Activated CD4-positive, alpha-beta T cell treated with anti-CD3 and anti-CD28 coated beads for 36 hours (primary cell): ENCODE measurements around the gene TDO2. TPM values are rescaled to one million over a fixed set of nuclear protein-coding genes. Genes with fewer than 3 reads are reported as not detected.

Source experiments
- ATAC-seq: fragments of 200-7000 bp; cut with Tn5 transposase; one replicate; pipeline ENCODE4 v1.10.0; 2021; ENCODE audit warnings: mild to moderate bottlenecking, moderate library complexity
- CTCF ChIA-PET: fragments of 350-600 bp; sonication (Branson Sonifier 250); formaldehyde crosslinking; loops from one replicate; lab custom pipeline; 2021; ENCODE audit warnings: antibody characterized with exemption; lab: Charles Lee
- POLR2A ChIA-PET: fragments of 350-600 bp; sonication (Branson Sonifier 250); formaldehyde crosslinking; loops from one replicate; lab custom pipeline; 2021; ENCODE audit warnings: antibody characterized with exemption, inconsistent platforms; lab: Charles Lee
- DNase-seq: peaks from one replicate; pipeline ENCODE4 v3.0.0-alpha.2; 2020
- H3K27ac Mint-ChIP-seq: one replicate; pipeline ENCODE4 v1.8.0; 2021; ENCODE audit warnings: mixed read lengths
- H3K27me3 Mint-ChIP-seq: one replicate; pipeline ENCODE4 v1.8.0; 2021; ENCODE audit warnings: mixed read lengths
- H3K36me3 Mint-ChIP-seq: one replicate; pipeline ENCODE4 v1.8.0; 2021; ENCODE audit warnings: low read depth, mixed read lengths
- H3K4me1 Mint-ChIP-seq: one replicate; pipeline ENCODE4 v1.8.0; 2021; ENCODE audit warnings: mixed read lengths
- H3K4me3 Mint-ChIP-seq: one replicate; pipeline ENCODE4 v1.8.0; 2021; ENCODE audit warnings: mild to moderate bottlenecking, moderate library complexity, mixed read lengths
- H3K9me3 Mint-ChIP-seq: one replicate; pipeline ENCODE4 v1.8.0; 2021; ENCODE audit warnings: low read depth, mixed read lengths
- intact Hi-C, 2 experiments: fragments of 100-400 bp; cut with DNase I in 1 of 2; cut with micrococcal nuclease in 1 of 2; formaldehyde crosslinking; loops; one replicate each; pipeline versions ENCODE4 v1.14.2 to v1.15.1; 2022 to 2024; cut with DNase I, micrococcal nuclease
- total RNA-seq, 2 experiments: library from RNA; stranded (reverse); gene quantifications; one replicate each; pipeline ENCODE4 v1.2.3, GENCODE V29; 2021

Gene TDO2
- total RNA-seq, 2 experiments from 2014 or later: not detected

DNA sequence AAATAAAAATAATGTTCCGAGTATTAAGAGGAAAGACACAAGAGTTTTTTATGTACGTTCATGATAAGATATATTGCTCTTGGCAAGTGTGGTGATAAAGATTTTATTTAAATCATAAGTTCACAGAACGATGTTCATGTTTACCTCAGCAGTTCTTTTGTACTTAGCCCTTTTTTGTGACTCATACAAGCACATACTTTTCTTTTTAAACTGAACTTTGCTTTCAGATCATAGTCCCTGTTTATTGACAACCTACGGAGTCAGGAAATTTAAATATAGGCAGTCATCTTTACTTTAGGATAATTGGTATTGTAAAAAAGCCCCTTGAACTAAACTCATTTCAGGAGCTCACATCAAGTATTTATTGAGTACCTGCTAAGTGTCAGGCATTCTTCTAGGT, 51.4 kb downstream of the TDO2 start:
- no peak overlapping the region for H3K4me3 Mint-ChIP-seq
- ATAC-seq (no peak), DNase-seq (no peak)
- H3K36me3 Mint-ChIP-seq: peaks cover 2% of the 10 kb centered on the region
- ChIA-PET POLR2A (no interaction called here), CTCF (interaction anchor here (1.5 kb wide), 1 partner anchor 145 kb away, joined by 6 read pairs; no protein-coding TSS in a partner anchor)
- peaks cover 11% of the 10 kb centered on the region for H3K4me1 Mint-ChIP-seq
- intact Hi-C loops: loop anchor here (5.0 to 10.0 kb wide), 3 partner anchors 1090 to 1403 kb away; partner anchors contain the start of gene PLRG1 (in 1 of the 2)
- no peak overlapping the region for H3K27ac Mint-ChIP-seq
- H3K9me3 Mint-ChIP-seq: no peaks in the 10 kb centered on the region
- peaks cover 9% of the 10 kb centered on the region for H3K27me3 Mint-ChIP-seq

- CTCF ChIA-PET: interaction anchor here (1.5 kb wide), 1 partner anchor 146 kb away, joined by 6 read pairs; no protein-coding TSS in a partner anchor
- POLR2A ChIA-PET: no interaction called here
Measured at GRCh38 chr4:155956461-155956860, 53.0 kb downstream of the TDO2 start.

DNA sequence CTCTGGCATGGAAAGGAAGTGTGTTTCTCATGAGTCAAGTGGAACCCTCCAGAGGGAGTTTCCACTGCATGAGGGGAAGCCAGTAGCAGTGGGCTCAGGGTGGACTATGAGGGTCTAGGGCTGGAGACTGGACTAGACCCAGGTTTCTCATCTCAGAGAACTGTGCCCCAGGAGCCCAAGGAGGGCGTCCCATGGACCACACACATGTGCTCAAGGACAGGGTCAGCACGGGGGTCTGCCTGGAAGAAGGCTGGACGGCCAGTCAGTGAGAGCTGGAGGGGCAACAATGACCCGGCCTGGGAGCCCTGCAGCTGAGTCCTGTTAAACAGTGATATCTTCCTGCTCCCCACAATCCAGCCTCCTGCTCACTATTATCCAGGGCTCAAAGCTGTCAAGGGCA, 55.9 kb downstream of the TDO2 start:
- DNase-seq (no peak), ATAC-seq (no peak)
- H3K4me1 Mint-ChIP-seq: peaks cover 7% of the 10 kb centered on the region
- peaks cover 14% of the 10 kb centered on the region for H3K27me3 Mint-ChIP-seq
- H3K4me3 Mint-ChIP-seq: no peak overlapping the region
- CTCF ChIA-PET: interaction anchor here (0.7 kb wide), 1 partner anchor 723 kb away, joined by 3 read pairs; no protein-coding TSS in a partner anchor
- H3K9me3 Mint-ChIP-seq: no peaks in the 10 kb centered on the region
- intact Hi-C loops: loop anchor here in 1 of 2 experiments (10.0 kb wide), 2 partner anchors 1085 to 1245 kb away; no protein-coding TSS in a partner anchor
- POLR2A ChIA-PET: no interaction called here
- H3K36me3 Mint-ChIP-seq: peaks cover 2% of the 10 kb centered on the region
- no peak overlapping the region for H3K27ac Mint-ChIP-seq

More at GRCh38 chr4:155956461-155956860, 53.0 kb downstream of the TDO2 start:
- Mint-ChIP-seq H3K9me3 (no peaks in the 10 kb centered on the region), H3K27me3 (peaks cover 14% of the 10 kb centered on the region), H3K36me3 (peaks cover 2% of the 10 kb centered on the region), H3K4me3 (no peak overlapping the region), H3K27ac (no peak overlapping the region), H3K4me1 (peaks cover 11% of the 10 kb centered on the region)
- intact Hi-C loops: loop anchor here in 1 of 2 experiments (10.0 kb wide), 2 partner anchors 1088 to 1248 kb away; no protein-coding TSS in a partner anchor
- DNase-seq (no peak), ATAC-seq (no peak)

GRCh38 chr4:155960522-155960921, 57.0 kb downstream of the TDO2 start:
- peaks cover 2% of the 10 kb centered on the region for H3K36me3 Mint-ChIP-seq
- DNase-seq (no peak), ATAC-seq (no peak)
- H3K4me3 Mint-ChIP-seq: no peak overlapping the region
- H3K27me3 Mint-ChIP-seq: peaks cover 14% of the 10 kb centered on the region
- intact Hi-C loops: no loop called here
- no peak overlapping the region for H3K27ac Mint-ChIP-seq
- peaks cover 8% of the 10 kb centered on the region for H3K4me1 Mint-ChIP-seq
- ChIA-PET POLR2A (no interaction called here), CTCF (no interaction called here)
- H3K9me3 Mint-ChIP-seq: no peaks in the 10 kb centered on the region

- CTCF ChIA-PET: interaction anchor here (0.7 kb wide), 1 partner anchor 8 kb away, joined by 4 read pairs; the partner anchor contains the start of gene CTSO
- ATAC-seq (no peak), DNase-seq (no peak)
- Mint-ChIP-seq H3K4me1 (peaks cover 8% of the 10 kb centered on the region), H3K4me3 (no peak overlapping the region), H3K36me3 (no peaks in the 10 kb centered on the region), H3K9me3 (no peaks in the 10 kb centered on the region), H3K27me3 (peaks cover 14% of the 10 kb centered on the region), H3K27ac (no peak overlapping the region)
- intact Hi-C loops: no loop called here
- POLR2A ChIA-PET: no interaction called here
Measured at GRCh38 chr4:155961575-155961974, 58.1 kb downstream of the TDO2 start.

DNA sequence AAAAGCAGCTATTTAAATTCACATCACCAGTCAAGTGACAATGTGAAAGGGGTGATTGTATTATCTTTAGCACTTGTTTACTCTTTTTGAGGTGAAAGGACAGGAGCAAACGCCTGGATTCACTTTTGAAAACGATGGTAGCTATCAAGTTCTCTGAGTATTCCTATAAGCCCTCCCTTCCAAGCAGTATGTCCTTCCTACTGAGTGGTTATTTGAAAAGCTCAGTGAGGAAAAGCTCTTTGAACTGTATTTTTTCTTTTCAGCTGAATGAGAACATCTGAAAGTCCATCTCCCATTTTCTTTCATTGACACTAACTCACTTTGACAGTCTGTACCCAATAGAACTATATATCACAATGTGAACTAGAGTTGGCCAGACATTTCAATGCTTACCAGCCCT, 59.3 kb downstream of the TDO2 start:
- DNase-seq: no peak
- Mint-ChIP-seq H3K36me3 (no peaks in the 10 kb centered on the region), H3K9me3 (no peaks in the 10 kb centered on the region), H3K4me3 (no peak overlapping the region), H3K27me3 (peaks cover 12% of the 10 kb centered on the region), H3K27ac (no peak overlapping the region), H3K4me1 (peaks cover 8% of the 10 kb centered on the region)
- no peak for ATAC-seq
- intact Hi-C loops: no loop called here
- CTCF ChIA-PET: no interaction called here
- POLR2A ChIA-PET: no interaction called here

DNA sequence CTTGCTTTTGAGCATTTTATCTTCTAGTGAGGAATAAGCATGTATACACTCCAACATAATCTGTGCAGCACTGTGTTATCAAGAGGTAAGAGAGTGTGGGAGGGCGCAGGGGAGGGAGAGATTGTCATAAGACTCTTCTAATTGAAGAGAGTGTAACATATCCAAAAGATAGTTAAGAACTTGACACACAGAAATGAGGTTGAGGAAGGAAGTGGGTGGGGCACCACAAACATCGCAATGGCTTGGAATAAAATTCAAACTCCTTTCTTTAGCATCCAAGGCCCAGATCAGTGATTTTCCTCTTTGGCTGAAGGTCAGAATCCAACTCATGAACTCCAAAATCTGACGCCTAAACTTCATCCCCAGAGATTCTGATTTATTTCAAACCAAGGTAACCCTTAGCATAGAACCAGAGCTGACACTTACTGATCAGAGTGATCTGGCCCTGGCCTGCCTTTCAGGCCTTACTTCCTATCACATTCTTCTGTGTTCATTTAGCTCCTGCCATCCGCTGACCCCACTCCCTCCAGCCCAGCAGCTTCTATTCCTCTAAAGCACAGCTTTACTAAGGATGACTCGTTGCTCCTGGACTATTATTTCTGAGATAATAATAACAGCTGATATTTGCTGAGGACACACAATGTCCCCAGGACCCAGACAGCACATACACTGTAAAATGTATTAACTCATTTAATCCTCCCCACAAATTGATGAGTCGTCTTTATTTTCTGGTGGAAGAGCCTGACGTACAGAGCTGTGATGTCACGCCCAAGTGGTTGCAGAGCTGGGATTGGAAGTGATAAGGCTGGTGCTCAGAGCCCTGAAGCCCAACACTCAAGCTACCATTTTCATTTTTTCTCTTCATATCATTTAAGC, 60.8 kb downstream of the TDO2 start:
- ChIA-PET POLR2A (no interaction called here), CTCF (interaction anchor here (1.0 kb wide), 1 partner anchor 10 kb away, joined by 3 read pairs; the partner anchor contains the start of gene CTSO)
- Mint-ChIP-seq H3K4me3 (no peak overlapping the region), H3K27me3 (peaks cover 9% of the 10 kb centered on the region), H3K4me1 (peaks cover 8% of the 10 kb centered on the region), H3K36me3 (no peaks in the 10 kb centered on the region), H3K9me3 (no peaks in the 10 kb centered on the region), H3K27ac (no peak overlapping the region)
- DNase-seq: no peak
- no peak for ATAC-seq
- intact Hi-C loops: no loop called here

GRCh38 chr4:155966171-155966570, 62.7 kb downstream of the TDO2 start:
- ChIA-PET CTCF (interaction anchor here (0.8 kb wide), 1 partner anchor 9 kb away, joined by 3 read pairs; no protein-coding TSS in a partner anchor), POLR2A (interaction anchor here (0.6 kb wide), 1 partner anchor 1073 kb away, joined by 3 read pairs; no protein-coding TSS in a partner anchor)
- DNase-seq (no peak), ATAC-seq (no peak)
- intact Hi-C loops: no loop called here
- H3K9me3 Mint-ChIP-seq: no peaks in the 10 kb centered on the region
- H3K4me1 Mint-ChIP-seq: peaks cover 8% of the 10 kb centered on the region
- H3K27ac Mint-ChIP-seq: no peak overlapping the region
- peaks cover 8% of the 10 kb centered on the region for H3K27me3 Mint-ChIP-seq
- no peaks in the 10 kb centered on the region for H3K36me3 Mint-ChIP-seq
- no peak overlapping the region for H3K4me3 Mint-ChIP-seq

DNA sequence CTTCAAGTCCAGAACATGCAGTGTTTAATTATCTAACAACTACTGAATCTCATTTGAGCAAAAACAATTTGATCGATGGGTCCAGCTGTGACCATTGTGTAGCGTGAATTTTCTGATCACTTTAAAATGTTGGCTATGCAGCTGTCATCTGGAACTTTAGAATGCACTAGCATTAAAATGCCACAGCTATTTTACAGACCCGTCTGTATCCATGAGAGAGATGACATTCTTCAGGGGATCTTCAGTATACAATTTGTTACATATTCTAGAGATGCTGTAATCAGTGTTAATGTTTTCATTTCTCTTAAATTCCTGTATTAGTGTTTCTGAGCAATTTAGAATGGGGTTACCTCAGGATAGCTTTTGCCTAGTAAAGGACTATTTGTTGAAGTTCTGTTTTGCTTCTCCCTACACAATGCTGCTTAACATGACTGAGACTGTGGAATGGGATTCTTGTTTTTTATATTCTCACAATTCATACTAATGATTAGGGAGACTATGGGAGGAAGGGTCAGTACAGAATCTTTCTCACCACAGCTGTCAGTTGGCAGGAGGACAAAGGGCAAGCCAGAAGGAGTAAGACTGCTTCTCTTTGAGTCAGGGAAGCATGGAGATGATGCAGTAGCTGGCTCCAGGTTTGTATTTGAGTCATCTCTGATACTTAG, 63.4 kb downstream of the TDO2 start:
- ChIA-PET CTCF (interaction anchor here (0.6 to 0.8 kb wide), 2 partner anchors 9 to 16 kb away, joined by 3 read pairs; no protein-coding TSS in a partner anchor), POLR2A (interaction anchor here (0.6 kb wide), 1 partner anchor 1072 kb away, joined by 3 read pairs; no protein-coding TSS in a partner anchor)
- Mint-ChIP-seq H3K4me1 (peaks cover 8% of the 10 kb centered on the region), H3K9me3 (no peaks in the 10 kb centered on the region), H3K4me3 (no peak overlapping the region), H3K27me3 (peaks cover 8% of the 10 kb centered on the region), H3K27ac (no peak overlapping the region), H3K36me3 (no peaks in the 10 kb centered on the region)
- DNase-seq (no peak), ATAC-seq (no peak)
- intact Hi-C loops: no loop called here
